Smooth muscle cell (in vitro differentiated cells): Measurements from ENCODE around the gene TMEM106B. TPM values are rescaled to one million over a fixed set of nuclear protein-coding genes. Genes with fewer than 3 reads are reported as not detected.

Experiments
- DNase-seq: peaks from one replicate; lab custom pipeline; 2025; ENCODE audit not compliant: unreplicated experiment; lab: John Stamatoyannopoulos, UW
- H2AFZ ChIP-seq: fragments of 200-600 bp; sonication (generic); 2 replicates; pipeline ENCODE4 v1.6.0; 2016; ENCODE audit warnings: antibody characterized with exemption, low read depth, mild to moderate bottlenecking
- H3F3A ChIP-seq: fragments of 200-600 bp; sonication (generic); 2 replicates; pipeline ENCODE4 v1.6.0; 2017; ENCODE audit warnings: antibody characterized with exemption, low read depth
- H3K27ac ChIP-seq: fragments of 200-600 bp; sonication (generic); 2 replicates; pipeline ENCODE4 v1.5.1; 2016; ENCODE audit warnings: low read depth, mild to moderate bottlenecking
- H3K27me3 ChIP-seq: fragments of 200-600 bp; sonication (generic); 2 replicates; pipeline ENCODE4 v1.6.1; 2016; ENCODE audit warnings: low read depth, mild to moderate bottlenecking
- H3K36me3 ChIP-seq: fragments of 200-600 bp; sonication (generic); 2 replicates; pipeline ENCODE4 v1.5.1; 2016; ENCODE audit warnings: low read depth
- H3K4me1 ChIP-seq: fragments of 200-600 bp; sonication (generic); 2 replicates; pipeline ENCODE4 v1.5.1; 2016; ENCODE audit warnings: low read depth
- H3K4me2 ChIP-seq: fragments of 200-600 bp; sonication (generic); 2 replicates; pipeline ENCODE4 v1.6.0; 2016; ENCODE audit warnings: mild to moderate bottlenecking
- H3K4me3 ChIP-seq: fragments of 200-600 bp; sonication (generic); 2 replicates; pipeline ENCODE4 v1.5.1; 2016; ENCODE audit warnings: mild to moderate bottlenecking
- H3K79me2 ChIP-seq: fragments of 200-600 bp; sonication (generic); 2 replicates; pipeline ENCODE4 v1.6.0; 2016; ENCODE audit warnings: low read depth, mild to moderate bottlenecking
- H3K9ac ChIP-seq: fragments of 200-600 bp; sonication (generic); 2 replicates; pipeline ENCODE4 v1.6.0; 2016; ENCODE audit warnings: low read depth
- H3K9me3 ChIP-seq: fragments of 200-600 bp; sonication (generic); replicated peaks from 2 replicates; pipeline ENCODE4 v1.5.1; 2016; ENCODE audit warnings: low read depth
- H4K20me1 ChIP-seq: fragments of 200-600 bp; sonication (generic); 2 replicates; pipeline ENCODE4 v1.6.0; 2016; ENCODE audit warnings: low read depth
- WGBS: methylation state at CpG from one replicate; pipeline ENCODE4 v1.1.7; 2016; ENCODE audit warnings: low lambda C conversion rate; 5-methylcytosine and 5-hydroxymethylcytosine counted together
- polyA plus RNA-seq: library from polyadenylated mRNA; unstranded; fragments of >200 nt; fragmentation: Nextera tagmentation; extraction: Ambion mirVana; gene quantifications from 2 replicates; pipeline ENCODE4 v1.2.1, GENCODE V29; 2016
- total RNA-seq: library from RNA; depleted of rRNA; stranded (reverse); fragments of >200 nt; gene quantifications from 2 replicates; pipeline ENCODE4 v1.2.3, GENCODE V29; 2014
- TF ChIP-seq, protein P1 (sequence below): fragments of 200-600 bp; sonication (generic); IDR thresholded peaks from 2 replicates; pipeline ENCODE4 v1.5.1; 2017; ENCODE audit warnings: borderline replicate concordance, mild to moderate bottlenecking, antibody characterized with exemption; ENCODE audit not compliant: insufficient read depth, poor library complexity, severe bottlenecking

Gene TMEM106B
- total and polyA plus RNA-seq, 2 experiments from 2014 or later, result 27.9 to 132 TPM

DNA sequence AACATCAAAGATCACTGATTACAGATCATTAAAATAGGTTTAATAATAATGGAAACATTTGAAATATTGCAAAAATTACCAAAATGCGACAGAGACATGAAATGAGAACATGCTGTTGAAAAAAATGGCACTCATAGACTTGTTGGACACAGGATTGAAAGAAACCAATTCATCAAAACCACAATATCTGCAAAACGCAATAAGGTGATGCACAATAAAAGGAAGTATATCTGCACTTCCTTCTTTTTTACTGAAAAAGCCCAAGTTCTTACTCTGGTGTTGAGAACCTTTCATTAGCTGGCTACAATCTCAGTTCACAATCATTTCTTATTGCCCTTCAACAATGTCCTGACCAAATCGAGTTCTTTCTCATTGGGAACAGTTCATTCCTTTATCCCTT lies 28.7 kb downstream of the TMEM106B start:
- H3K4me1 ChIP-seq, result no peaks in the 10 kb centered on the region
- peaks cover 7% of the 10 kb centered on the region for H3K36me3 ChIP-seq
- no peak overlapping the region for H3K27ac ChIP-seq
- H3K9me3 ChIP-seq, result peaks cover 6% of the 10 kb centered on the region
- no peak overlapping the region for H3K9ac ChIP-seq
- no peaks in the 10 kb centered on the region for H3F3A ChIP-seq
- no peak overlapping the region for H3K4me3 ChIP-seq
- no peak for DNase-seq
- TF ChIP-seq, protein P1, sequence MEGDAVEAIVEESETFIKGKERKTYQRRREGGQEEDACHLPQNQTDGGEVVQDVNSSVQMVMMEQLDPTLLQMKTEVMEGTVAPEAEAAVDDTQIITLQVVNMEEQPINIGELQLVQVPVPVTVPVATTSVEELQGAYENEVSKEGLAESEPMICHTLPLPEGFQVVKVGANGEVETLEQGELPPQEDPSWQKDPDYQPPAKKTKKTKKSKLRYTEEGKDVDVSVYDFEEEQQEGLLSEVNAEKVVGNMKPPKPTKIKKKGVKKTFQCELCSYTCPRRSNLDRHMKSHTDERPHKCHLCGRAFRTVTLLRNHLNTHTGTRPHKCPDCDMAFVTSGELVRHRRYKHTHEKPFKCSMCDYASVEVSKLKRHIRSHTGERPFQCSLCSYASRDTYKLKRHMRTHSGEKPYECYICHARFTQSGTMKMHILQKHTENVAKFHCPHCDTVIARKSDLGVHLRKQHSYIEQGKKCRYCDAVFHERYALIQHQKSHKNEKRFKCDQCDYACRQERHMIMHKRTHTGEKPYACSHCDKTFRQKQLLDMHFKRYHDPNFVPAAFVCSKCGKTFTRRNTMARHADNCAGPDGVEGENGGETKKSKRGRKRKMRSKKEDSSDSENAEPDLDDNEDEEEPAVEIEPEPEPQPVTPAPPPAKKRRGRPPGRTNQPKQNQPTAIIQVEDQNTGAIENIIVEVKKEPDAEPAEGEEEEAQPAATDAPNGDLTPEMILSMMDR, result no peak
- H4K20me1 ChIP-seq, result no peaks in the 10 kb centered on the region
- no peaks in the 10 kb centered on the region for H3K27me3 ChIP-seq
- no peaks in the 10 kb centered on the region for H3K79me2 ChIP-seq
- no peak overlapping the region for H2AFZ ChIP-seq
- WGBS, result 93% methylated on average over 3 of the region's 3 CpGs
- H3K4me2 ChIP-seq, result no peak overlapping the region

DNA sequence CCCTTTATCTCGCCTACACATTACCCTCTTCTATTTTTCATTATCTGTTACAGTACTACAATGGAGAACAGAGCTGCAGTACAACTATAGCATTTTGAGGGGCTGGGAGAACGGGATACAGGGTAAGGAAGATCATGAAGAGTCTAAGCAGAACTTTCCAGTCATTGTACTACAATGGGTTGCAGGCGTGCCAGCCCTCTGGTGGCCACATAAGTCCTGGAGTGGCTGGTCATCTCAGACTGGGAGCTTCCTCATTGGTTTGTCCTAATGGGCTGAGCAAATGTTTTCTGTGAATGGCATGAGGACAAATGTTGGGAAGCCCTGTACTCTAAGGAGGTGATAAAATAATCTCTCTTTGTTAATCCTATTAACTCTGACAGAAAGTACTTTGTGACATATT lies 33.0 kb downstream of the TMEM106B start:
- no peak overlapping the region for H3K27ac ChIP-seq
- no peak overlapping the region for H3K4me3 ChIP-seq
- H3K4me1 ChIP-seq, result no peaks in the 10 kb centered on the region
- no peaks in the 10 kb centered on the region for H3K36me3 ChIP-seq
- WGBS, result 64% methylated on average over 3 of the region's 3 CpGs
- DNase-seq, result no peak
- H3F3A ChIP-seq, result no peaks in the 10 kb centered on the region
- no peaks in the 10 kb centered on the region for H3K79me2 ChIP-seq
- no peaks in the 10 kb centered on the region for H4K20me1 ChIP-seq
- H2AFZ ChIP-seq, result no peak overlapping the region
- no peaks in the 10 kb centered on the region for H3K27me3 ChIP-seq
- no peaks in the 10 kb centered on the region for H3K9me3 ChIP-seq
- TF ChIP-seq, protein P1, result peak; percentile 35
- H3K9ac ChIP-seq, result no peak overlapping the region
- no peak overlapping the region for H3K4me2 ChIP-seq

DNA sequence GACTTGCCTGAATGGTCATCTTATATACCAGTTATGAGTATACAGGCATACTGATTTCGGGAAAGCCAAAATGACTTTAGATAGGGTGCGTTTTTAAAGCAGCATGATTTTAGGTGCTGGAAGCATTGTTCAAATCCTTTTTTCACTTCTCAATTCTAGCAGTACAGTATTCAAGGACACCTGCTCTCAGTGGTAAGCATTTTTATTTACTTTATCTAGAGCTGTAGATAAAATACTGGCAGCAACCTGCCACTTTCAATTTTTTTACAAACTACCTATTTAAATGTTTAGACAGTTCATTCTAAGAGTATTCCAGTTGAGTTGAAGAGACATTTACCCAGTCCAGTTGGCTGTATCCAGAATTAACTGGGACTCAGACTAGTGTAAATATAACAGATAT lies 33.6 kb downstream of the TMEM106B start:
- Histone ChIP-seq H3K4me2 (no peak overlapping the region), H2AFZ (no peak overlapping the region), H3K27me3 (no peaks in the 10 kb centered on the region), H3K36me3 (no peaks in the 10 kb centered on the region), H3K4me3 (no peak overlapping the region), H3F3A (no peaks in the 10 kb centered on the region), H3K27ac (no peak overlapping the region), H3K79me2 (no peaks in the 10 kb centered on the region), H3K9ac (no peak overlapping the region), H3K4me1 (no peaks in the 10 kb centered on the region), H3K9me3 (no peaks in the 10 kb centered on the region), H4K20me1 (no peaks in the 10 kb centered on the region)
- WGBS, result 68% methylated on average over 2 of the region's 2 CpGs
- DNase-seq, result no peak
- TF ChIP-seq, protein P1, result no peak

DNA sequence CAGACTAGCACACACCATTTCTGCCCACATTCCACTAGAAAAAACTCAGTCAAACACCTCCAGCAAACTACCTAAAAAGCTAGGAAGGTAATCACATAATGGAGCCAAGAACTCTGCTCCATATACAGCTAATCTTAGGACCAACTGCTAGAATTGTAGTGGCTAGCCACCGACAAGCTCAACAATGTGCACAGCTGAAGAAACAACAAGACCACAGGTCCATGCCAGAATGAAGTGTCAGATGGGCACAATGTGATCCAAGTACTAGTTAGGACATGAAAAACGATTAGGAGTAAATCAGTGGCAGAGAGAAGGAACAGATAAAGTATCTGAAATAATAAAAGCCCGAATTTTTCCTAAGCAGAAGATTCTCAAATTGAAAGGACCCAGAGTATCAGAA lies 38.6 kb downstream of the TMEM106B start:
- no peaks in the 10 kb centered on the region for H3K79me2 ChIP-seq
- H3K4me3 ChIP-seq, result no peak overlapping the region
- no peaks in the 10 kb centered on the region for H3K36me3 ChIP-seq
- no peak overlapping the region for H3K27ac ChIP-seq
- TF ChIP-seq, protein P1, result no peak
- H3K27me3 ChIP-seq, result no peaks in the 10 kb centered on the region
- H3K4me1 ChIP-seq, result no peaks in the 10 kb centered on the region
- WGBS, result 86% methylated on average over 3 of the region's 3 CpGs
- no peak for DNase-seq
- no peaks in the 10 kb centered on the region for H3K9me3 ChIP-seq
- H2AFZ ChIP-seq, result no peak overlapping the region
- H4K20me1 ChIP-seq, result no peaks in the 10 kb centered on the region
- no peak overlapping the region for H3K4me2 ChIP-seq
- no peaks in the 10 kb centered on the region for H3F3A ChIP-seq
- no peak overlapping the region for H3K9ac ChIP-seq
